NCI-H2196 treated with DMSO at 0.1 percent for 48 hours (cell line): Measurements from ENCODE around the gene PLA2G15.

ENCODE experiments used
- DNase-seq: peaks from one replicate; lab custom pipeline; 2025; ENCODE audit not compliant: unreplicated experiment; lab: John Stamatoyannopoulos, UW

The PLA2G15 gene, protein sequence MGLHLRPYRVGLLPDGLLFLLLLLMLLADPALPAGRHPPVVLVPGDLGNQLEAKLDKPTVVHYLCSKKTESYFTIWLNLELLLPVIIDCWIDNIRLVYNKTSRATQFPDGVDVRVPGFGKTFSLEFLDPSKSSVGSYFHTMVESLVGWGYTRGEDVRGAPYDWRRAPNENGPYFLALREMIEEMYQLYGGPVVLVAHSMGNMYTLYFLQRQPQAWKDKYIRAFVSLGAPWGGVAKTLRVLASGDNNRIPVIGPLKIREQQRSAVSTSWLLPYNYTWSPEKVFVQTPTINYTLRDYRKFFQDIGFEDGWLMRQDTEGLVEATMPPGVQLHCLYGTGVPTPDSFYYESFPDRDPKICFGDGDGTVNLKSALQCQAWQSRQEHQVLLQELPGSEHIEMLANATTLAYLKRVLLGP

DNA sequence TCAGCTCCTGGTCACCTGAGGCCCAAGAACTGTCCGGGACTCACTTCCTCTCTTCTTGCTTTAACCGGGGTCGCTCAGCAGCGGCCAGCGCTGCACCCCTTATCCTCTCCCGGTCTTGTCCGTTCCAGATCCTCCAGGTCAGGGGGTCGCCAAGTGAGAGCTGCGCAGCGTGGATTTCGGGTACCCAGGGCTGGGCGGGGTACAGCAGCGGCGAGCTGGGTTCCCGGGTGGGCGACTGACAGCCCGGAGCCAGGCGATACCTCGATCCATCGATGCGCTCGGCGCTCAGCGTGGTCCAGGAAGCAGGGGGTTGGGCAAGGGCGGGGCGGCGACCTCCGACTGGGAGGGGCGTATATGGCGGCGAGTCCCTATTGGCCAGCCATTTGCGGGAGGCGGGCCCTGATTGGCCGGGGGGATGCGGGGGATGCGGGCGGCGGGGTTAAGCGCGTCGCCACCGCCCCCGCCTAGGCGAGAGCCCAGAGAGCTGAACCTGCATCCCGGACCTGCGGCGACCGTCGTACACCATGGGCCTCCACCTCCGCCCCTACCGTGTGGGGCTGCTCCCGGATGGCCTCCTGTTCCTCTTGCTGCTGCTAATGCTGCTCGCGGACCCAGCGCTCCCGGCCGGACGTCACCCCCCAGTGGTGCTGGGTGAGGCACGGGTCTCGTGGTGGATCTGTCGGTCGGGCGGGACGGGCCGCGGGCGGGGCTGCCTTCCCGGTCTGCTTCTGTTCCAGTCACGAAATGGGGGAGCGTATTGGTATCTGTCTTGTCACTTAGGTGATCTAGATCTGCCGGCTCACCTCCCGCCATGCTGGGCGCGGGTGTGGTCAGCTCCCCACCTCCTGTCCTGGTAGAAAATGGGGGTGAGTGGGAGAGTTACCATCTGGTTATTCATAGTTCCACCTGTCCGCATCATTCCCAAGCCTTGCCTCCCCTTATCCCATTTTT is at the start of gene PLA2G15:
Gene PLA2G15 (plus strand): TSS at position 471 of the 951 bp plus-strand sequence. CDS start 54 bp downstream, at position 525.
- peak; percentile 30 for DNase-seq

DNA sequence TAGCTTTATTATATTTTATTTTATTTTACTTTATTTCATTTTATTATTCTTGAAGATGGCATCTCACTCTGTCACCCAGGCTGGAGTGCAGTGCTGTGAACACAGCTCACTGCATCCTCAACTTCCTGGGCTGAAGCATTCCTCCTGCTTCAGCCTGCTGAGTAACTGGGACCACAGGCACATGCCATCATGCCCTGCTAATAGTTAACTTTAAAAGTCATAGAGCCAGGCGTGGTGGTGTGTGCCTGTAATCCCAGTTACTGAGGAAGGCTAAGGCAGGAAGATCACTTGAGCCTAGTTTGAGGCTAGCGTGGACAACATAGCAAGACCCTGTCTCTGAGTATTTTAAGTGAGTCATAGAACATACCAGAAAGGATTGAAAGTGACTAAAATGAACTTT is 47.9 kb upstream of the PLA2G15 start:
- DNase-seq = no peak

DNA sequence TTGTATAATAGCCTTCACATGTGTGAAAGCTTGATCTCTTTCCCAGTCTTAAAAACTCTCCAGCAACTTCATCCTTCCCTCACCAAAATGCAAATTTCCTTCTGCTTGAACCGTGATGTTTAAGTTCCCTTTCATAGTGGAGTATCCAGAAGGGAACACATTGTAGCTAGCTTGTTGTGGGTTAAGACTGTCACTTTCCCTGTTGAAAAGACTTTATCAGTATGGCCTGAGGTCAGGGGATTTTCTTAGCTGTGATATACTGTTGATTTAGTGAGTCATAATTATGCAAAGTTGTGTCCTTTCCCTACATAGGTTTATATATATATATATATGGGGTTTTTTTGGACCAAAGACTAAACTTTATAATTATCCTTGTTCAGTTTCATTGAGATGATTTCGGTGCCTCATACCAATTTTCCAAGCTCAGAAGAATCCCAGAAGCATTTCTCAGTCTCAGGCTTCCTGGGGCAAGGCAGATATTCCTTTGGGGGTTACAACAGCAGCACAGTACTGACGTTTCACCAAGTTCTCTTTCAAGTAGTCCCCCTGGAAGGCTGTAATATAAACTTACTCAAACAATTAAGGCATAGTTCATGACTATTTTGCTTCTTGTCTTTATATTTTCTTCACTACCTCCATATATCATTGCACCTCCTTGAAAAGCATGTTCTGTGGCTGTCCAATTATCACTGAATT is 44.9 kb upstream of the PLA2G15 start:
- DNase-seq = no peak

DNA sequence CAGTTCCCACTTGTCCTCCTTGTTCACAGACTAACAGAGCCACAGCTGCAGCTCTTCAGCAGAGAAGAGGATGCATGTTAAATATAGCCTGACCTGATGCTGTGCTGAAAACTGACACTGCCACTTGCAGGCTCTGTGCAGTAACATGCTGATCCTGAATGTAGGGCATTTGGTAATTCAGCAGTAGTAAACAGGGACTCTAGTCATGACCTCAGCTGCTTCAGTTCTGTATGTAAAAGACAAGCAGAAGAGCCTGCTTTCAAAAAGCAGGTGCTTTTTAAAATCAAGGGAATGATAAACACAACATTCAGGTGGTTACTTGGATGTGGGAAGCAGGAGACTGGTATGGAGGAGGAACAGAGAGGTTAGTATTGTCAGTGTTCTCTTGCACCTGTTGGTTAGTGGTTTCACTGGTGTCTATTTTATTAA is 43.1 kb upstream of the PLA2G15 start:
- DNase-seq = peak; percentile 33

DNA sequence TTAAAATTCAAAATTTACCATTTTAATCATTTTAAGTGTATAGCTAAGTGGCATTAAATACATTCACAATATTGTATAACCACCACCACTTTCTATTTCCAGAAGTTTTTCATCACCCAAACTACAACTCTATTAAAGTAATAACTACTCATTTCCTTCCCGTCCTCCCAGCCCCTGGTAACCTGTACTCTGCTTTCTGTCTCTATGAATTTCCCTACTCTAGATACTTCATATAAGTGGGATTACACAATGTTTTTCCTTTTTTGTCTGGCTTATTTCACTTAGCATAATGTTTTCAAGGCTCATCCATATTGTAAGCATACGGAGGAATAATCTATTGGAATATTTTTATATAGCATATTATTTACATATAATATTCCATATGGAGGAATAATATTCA is 38.9 kb upstream of the PLA2G15 start:
- DNase-seq = no peak

DNA sequence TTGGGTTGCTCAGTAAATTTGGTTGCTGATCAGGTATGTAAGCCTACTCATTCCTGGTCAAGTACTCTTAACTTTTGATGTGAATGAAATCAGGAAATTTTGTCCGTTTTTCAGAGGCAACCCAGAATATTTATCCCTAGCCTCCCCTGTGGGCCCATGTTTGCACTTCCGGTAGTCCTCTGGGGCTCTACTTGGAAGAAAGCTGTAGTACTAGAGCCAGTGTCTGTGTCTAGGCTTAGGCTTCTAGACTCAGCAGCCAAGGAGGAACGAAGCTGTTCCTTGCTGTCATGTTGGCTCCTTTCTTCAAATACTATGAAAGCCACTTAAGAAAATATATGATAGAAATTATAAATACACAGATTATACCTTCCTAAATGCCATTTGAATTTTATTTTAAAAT is 30.4 kb upstream of the PLA2G15 start:
- no peak for DNase-seq

DNA sequence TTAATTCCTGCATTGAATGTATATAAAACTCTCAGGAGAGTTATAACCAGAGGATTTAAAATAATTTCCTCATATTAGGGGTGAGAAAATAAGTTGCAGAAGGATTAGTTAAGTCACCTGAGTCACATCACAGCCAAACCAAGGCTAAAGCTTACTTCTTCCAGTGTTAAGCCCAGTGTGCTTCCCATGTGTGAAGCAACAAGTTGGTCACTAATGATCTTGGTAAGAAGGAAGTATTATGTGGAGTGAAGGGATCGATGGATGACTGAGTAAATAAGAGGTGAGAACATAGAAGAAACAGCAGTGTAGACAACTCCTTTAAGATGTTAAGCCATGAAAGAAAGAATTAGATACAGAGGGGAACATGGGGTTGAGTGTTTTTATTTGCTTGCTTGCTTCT is 29.9 kb upstream of the PLA2G15 start:
- no peak for DNase-seq

DNA sequence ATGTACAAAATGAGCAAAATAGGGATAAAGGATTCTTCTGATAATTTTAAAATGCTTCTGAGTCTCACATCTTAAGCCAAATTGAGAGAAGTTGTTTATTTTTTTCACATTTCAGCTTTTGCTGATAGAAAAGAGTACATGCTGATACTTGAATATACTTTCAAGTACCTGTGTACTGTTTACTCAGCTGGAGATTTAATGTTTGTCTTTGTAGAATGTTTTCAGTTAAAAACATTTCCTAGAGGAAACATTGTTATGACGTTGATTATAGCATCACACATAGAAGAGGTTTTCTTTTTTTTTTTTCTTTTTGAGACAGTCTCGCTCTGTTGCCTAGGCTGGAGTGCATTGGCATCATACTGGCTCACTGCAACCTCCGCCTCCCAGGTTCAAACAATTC is 28.9 kb upstream of the PLA2G15 start:
- DNase-seq = no peak

DNA sequence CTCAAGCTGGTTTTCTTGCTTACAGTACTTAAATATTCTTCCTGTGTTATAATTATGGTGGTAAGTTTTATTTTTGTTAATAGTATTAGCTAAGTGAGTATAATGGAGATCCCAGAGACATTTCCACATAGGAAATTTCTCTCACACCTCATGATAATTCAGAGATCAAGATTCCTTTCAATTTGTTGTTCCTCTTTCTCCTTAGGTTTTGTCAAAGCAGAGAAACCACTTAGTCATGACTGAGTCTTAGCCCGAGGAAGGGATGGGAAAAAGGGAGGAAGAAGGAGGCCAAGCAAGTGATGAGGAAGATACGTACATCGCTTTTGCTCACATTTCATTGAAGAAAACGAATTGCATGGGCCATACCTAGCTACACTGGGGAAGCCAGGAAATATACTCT is 27.7 kb upstream of the PLA2G15 start:
- no peak for DNase-seq

DNA sequence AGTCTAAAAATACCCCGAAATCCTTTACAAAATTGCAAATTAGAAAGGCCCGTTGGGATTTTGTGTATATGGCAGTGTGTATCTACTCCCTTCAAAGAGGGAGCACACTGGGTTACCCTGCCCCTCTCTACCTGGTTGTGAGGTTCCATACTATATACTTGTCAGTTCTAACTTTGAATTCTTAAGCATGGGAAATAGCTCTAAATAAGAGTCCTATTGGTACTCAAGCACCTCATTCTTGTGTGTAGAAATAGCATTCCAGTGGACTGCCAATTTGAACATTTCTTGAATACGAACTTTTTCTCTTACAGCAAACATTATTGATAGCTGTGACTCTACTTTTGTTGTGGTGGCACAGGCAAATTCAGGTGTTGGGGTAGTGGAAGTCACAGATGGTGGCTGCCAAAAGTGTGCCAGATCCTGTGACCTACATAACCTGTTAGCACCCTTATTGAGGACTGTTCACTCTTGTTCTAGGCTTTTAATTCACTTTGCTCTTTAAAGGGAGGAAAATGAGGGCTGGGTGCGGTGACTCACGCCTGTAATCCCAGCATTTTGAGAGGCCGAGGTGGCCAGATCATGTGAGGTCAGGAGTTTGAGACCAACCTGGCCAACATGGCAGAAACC is 25.3 kb upstream of the PLA2G15 start:
- no peak for DNase-seq

DNA sequence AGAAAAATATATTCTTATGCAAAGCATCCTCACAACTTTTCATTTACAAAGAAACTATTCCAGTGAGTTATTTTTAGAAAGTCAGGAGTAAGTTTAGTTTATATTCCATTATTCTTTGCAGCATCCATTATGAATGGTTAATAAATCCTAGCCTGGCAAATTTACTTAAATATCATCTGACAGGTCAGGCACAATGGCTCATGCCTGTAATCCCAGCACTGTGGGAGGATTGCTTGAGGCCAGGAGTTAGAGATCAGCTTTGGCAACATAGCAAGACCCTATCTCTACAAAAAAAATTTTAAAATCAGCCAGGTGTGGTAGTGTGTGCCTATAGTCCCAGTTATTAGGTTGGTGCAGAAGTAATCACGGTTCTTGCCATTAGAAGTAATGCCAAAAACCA is 22.1 kb upstream of the PLA2G15 start:
- no peak for DNase-seq

DNA sequence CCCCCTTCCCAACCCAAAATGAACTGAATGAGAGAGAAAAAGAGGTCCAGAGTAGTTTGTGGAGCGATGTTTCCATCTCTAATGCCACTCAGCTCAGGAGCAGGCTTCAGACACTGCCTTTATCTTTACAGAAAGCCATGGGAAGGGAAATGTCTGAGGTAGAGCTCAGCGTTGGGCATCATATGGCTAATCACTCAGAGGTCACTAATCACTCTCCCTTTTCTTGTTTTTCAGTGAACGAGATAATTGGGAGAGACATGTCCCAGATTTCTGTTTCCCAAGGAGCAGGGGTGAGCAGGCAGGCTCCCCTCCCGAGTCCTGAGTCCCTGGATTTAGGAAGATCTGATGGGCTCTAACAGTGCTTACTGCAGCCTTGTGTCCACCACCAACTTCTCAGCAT is 19.1 kb upstream of the PLA2G15 start:
- DNase-seq = no peak

DNA sequence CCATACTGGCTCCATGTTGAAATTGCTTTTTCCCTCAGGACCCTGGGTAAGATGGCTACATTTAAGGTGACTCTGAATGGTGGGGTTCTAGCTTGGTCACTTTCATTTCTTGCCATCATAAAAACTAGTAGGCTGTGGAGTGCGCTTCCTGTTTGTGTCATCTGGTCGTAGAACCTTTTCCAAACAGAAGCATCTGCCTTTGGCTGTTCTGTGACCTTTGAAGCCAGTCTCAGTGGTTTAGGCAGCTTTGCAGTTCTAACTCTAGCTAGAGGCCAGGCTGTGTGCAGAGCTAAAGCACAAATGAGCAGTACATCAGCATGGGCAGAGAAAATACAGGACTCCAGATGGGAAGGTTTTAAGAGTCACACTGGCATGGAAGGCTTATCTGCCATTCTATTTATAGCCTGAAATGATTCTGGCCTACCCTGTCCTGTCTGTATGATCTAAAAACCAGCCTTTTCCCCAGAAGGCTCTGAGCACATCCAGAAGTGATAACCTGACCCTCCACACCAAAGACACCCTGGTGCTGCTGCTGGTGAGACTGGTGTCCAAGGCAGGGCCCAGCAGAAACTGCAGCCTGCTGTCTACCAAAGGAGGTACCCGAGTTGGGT is 17.9 kb upstream of the PLA2G15 start:
- no peak for DNase-seq

DNA sequence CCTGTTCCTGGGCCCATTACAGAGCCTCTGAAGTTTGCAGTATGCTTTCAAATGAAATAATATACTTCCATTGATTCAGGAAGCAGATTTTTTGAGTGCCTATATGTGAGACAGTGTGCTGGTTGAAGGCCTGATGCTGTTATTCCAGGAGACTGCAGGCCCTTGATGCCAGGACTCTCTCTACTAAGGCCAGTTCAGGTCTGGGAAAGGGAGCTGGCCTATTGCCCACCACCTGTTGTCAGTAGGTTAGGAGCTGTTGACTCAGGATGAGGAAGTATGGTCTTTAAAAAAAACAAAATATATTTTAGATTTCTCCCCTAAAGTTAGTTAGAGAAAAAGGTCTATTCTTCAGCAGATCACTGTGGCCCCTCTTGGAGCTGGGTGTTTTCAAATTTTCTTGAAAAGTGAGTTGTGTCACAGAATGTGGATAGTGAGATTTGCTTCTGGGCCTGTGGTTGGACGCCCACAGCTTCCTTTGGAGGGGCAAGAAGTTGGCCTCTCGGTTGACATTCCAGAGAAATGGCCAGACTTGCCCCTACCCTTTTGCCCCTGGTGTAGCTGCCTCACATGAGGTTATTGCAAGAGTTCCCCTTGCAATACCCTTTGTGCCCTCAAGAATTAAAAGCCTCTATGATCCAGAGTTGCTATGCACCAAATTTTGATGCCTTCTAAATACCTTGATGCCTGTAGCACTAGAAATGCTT is 17.2 kb upstream of the PLA2G15 start:
- DNase-seq = no peak

DNA sequence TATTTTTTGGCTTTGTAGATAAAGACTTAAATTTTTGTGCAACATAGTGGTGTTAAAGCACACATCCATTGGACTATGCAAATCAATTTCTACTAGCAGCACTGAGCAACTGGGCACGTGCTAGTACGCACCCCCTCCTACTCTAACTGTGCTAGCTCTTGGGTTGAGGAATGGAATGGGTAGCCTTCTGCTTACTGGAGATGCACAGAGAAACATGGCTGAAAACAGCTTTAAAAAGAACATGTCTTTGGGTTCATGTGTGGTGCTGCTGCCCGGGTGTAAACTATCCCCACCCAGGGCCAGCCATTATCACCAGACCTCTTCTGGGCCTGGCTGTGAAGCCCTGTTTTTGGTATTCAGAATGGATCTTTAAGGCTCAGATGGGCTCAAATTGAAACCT is 16.5 kb upstream of the PLA2G15 start:
- DNase-seq = no peak

DNA sequence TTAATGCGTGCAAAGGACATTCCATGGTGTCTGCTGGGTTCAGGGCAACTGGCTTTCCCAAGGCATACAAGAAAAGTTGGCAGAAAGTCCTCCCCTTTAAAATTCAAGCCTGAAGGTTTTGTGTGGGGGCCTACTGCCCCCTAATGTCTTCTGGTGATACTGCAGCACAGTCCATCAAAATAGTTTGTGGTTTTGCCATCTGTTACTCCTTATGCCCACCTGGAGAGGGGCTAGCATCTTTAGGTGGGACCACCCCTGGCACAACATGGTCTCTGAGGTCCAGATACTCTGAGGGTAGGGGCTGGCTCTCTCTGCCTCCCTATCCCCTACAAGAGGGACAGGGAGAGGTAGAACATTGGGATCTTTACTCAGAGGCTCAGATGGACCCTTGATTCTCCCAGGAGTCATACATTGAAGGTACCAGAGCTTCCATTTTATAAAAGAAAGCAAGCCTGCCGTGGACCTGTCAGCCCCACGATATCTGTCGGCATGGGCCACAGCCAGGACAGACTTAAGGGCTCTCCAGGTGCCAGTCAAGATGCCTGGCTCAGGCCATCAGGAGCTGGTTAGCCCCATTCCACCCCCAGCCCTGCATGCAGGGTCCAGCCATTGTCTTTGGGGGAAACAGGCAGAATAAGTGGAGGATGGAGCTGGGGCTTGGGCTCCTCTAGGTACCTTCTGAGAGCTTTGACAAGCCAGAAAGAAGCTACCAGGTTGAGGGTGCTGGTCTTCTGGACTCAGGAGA is 15.6 kb upstream of the PLA2G15 start:
- no peak for DNase-seq

DNA sequence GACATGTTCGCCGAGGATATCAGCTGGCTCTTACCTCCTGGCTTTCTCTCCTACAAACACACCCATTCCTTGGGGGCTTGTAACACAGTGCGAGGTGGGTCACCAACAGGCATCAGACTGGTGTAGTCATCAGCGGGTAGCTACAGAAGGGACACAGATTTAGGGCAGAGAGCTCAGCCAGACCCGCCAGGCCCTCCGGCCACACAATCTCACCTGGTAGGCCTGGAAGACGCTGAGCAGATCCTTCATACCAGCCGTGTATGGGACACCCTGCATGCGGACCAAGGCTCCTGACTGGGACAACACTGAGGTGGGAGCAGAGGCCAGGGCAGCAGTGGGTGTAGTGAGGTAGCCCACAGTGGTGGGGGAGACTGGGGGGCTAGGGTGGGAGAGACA is 15.0 kb upstream of the PLA2G15 start:
- DNase-seq = no peak

DNA sequence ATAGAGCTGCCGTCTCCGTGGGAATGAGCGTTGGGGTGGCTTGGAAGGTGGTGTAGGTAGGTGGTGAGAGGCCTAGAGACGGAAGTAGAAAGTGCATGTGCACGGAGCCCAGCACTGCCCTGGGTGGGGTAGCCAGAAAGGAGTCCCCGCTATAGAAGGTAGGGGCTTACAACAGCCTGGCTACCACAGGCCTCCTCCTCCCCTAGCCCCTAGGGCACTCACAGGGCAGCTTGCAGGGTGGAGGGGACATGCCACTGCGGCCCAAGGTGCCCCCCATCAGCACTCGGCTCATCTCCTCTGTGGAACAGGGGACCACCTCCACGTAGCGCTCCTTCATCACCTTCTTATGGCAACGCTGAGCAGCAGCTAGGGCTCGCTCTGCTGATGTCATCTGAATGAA is 14.2 kb upstream of the PLA2G15 start:
- DNase-seq = no peak
